HFFc6 (cell line): ENCODE results near the gene NR3C1. TPM values are rescaled to one million over a fixed set of nuclear protein-coding genes. Genes with fewer than 3 reads are reported as not detected.
A peak's percentile ranks its signal among the peaks of the same experiment; 100 is the strongest.

Experiments used
- DNase-seq: peaks from one replicate; pipeline ENCODE4 v3.0.0-alpha.2; 2018
- H3K27ac Mint-ChIP-seq: 2 replicates; pipeline ENCODE4 v1.8.0; 2020; ENCODE audit warnings: mild to moderate bottlenecking, mixed read lengths
- H3K27me3 Mint-ChIP-seq: 2 replicates; pipeline ENCODE4 v1.8.0; 2021; ENCODE audit warnings: mild to moderate bottlenecking, moderate library complexity, mixed read lengths; ENCODE audit not compliant: insufficient read depth
- H3K36me3 Mint-ChIP-seq: 2 replicates; pipeline ENCODE4 v1.8.0; 2021; ENCODE audit warnings: low read depth, mixed read lengths
- H3K4me1 Mint-ChIP-seq: 2 replicates; pipeline ENCODE4 v1.8.0; 2020; ENCODE audit warnings: low read depth, mixed read lengths
- H3K4me3 Mint-ChIP-seq: 2 replicates; pipeline ENCODE4 v1.8.0; 2020; ENCODE audit warnings: mild to moderate bottlenecking, moderate library complexity, mixed read lengths
- H3K9me3 Mint-ChIP-seq: 2 replicates; pipeline ENCODE4 v1.8.0; 2020; ENCODE audit warnings: mild to moderate bottlenecking, mixed read lengths
- total RNA-seq, 6 experiments: library from RNA; stranded (reverse); fragmentation: NEBNext Ultra II Directional; extraction: Animal tissue kit (Norgen Biotek cat#: 25700); gene quantifications; 2 replicates in 1 of 6; 3 replicates in 5 of 6; pipeline ENCODE4 v1.2.3, GENCODE V29; 2021
- TF ChIP-seq, protein P1 (sequence below): fragments of 200-600 bp; sonication (generic); IDR thresholded peaks from 2 replicates; pipeline ENCODE4 v1.5.0; 2021; ENCODE audit warnings: antibody characterized with exemption, mild to moderate bottlenecking

Gene NR3C1
- total RNA-seq, 6 experiments from 2014 or later, result 61.6 to 86.9 (median 71.5) TPM

DNA sequence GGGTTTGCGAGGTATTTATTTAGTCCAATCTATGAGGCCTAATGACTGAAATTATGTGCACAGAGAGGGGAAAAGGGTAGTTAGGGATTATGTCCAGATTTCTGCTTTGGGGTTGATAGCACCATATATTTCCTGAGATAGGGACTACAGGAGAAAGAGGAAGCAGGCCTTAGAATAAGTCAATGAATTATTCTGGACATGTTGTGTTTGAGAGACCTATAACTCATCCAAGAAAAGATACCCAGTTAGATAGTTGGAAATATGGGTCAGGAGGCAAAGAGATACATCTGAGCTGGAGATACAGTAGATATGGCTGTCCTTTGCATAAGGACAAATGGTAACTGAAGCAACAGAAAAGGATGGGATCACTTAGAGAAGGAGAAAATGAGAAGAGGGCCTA, 53.1 kb downstream of the NR3C1 start:
- DNase-seq, result no peak
- Mint-ChIP-seq H3K9me3 (no peaks in the 10 kb centered on the region), H3K4me3 (no peak overlapping the region), H3K36me3 (peaks cover 15% of the 10 kb centered on the region), H3K27me3 (no peaks in the 10 kb centered on the region), H3K27ac (no peak overlapping the region), H3K4me1 (peaks cover 35% of the 10 kb centered on the region)
- TF ChIP-seq, protein P1, sequence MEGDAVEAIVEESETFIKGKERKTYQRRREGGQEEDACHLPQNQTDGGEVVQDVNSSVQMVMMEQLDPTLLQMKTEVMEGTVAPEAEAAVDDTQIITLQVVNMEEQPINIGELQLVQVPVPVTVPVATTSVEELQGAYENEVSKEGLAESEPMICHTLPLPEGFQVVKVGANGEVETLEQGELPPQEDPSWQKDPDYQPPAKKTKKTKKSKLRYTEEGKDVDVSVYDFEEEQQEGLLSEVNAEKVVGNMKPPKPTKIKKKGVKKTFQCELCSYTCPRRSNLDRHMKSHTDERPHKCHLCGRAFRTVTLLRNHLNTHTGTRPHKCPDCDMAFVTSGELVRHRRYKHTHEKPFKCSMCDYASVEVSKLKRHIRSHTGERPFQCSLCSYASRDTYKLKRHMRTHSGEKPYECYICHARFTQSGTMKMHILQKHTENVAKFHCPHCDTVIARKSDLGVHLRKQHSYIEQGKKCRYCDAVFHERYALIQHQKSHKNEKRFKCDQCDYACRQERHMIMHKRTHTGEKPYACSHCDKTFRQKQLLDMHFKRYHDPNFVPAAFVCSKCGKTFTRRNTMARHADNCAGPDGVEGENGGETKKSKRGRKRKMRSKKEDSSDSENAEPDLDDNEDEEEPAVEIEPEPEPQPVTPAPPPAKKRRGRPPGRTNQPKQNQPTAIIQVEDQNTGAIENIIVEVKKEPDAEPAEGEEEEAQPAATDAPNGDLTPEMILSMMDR, result no peak

DNA sequence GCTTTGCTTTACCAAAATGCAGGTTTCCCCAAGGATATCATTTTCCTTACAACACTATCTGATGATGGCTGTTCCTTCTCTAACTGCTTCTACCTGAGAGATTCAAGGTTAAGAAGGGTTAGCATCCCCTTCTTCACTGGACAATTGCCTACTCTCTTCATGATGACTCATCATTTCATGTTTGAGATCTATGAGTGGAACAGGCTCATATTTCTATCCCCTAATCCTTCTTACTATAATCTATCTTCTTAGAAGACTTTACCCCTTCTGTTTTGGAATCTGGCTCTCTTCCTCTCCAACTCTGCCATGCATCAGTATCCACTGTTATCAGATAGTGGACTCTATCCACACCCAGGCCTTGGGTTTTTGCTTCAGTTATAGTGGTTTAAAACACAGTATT, 54.3 kb downstream of the NR3C1 start:
- Mint-ChIP-seq H3K27me3 (no peaks in the 10 kb centered on the region), H3K9me3 (no peaks in the 10 kb centered on the region), H3K36me3 (peaks cover 13% of the 10 kb centered on the region), H3K4me1 (peaks cover 25% of the 10 kb centered on the region), H3K4me3 (no peak overlapping the region), H3K27ac (no peak overlapping the region)
- TF ChIP-seq, protein P1, result no peak
- DNase-seq, result no peak

DNA sequence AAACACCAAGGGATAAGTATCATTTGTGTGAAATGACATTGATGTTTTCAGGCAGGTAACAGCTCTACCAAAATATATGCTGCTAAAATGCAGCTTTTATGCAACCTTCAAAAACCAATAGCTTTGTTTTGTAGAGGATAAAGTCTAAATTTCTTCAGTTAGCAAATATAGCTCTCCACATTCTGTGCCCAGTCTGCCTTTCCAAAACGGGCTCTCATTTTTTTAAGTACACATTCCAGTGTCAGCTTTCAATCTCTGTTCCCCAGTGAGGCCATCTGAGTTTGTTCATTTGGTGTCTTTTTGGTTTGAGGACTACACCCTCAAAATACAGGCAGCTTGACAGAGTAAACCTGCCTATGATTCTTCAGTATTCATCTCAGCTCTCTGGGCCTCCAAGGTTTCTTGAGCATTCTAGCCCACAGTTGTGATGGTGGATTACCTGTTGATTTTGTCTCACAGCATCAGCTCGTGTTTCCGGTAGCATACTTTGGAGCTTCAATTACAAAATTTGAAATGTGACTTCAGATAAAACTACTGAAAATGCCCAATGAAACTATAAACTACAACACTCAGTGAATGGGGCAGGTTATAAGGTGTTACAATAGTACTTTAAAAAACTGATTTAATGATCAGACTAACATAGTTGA, 55.7 kb downstream of the NR3C1 start:
- TF ChIP-seq, protein P1, result no peak
- Mint-ChIP-seq H3K36me3 (peaks cover 2% of the 10 kb centered on the region), H3K4me3 (no peak overlapping the region), H3K27me3 (no peaks in the 10 kb centered on the region), H3K27ac (peak overlapping the region; percentile 17; the same call in 1 of the 2 replicates), H3K4me1 (peaks cover 18% of the 10 kb centered on the region), H3K9me3 (no peaks in the 10 kb centered on the region)
- no peak for DNase-seq

DNA sequence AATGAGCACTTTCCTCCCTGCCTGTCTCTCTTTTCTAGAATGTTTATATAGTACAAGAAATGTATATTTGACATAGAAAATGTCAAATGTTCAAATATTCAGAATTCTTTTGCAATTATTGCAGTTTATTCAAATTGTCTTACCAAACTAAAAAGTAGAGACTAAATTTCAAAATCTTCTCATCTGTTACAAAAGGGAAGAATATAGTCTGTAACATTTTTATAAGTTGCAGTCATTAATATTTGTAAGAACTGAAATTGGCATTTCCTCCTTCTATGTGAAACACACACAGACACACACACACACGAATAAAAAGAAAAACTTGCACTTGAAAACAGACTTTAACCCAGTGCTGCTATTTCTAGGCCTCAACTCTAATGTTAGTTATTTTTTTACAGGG, 56.4 kb downstream of the NR3C1 start:
- no peaks in the 10 kb centered on the region; the same call in 1 of the 2 replicates for H3K27me3 Mint-ChIP-seq
- peaks cover 22% of the 10 kb centered on the region for H3K4me1 Mint-ChIP-seq
- H3K9me3 Mint-ChIP-seq, result no peaks in the 10 kb centered on the region
- no peak for DNase-seq
- H3K4me3 Mint-ChIP-seq, result no peak overlapping the region
- peaks cover 9% of the 10 kb centered on the region for H3K36me3 Mint-ChIP-seq
- TF ChIP-seq, protein P1, result no peak
- H3K27ac Mint-ChIP-seq, result peak overlapping the region; percentile 27; the same call in 1 of the 2 replicates

DNA sequence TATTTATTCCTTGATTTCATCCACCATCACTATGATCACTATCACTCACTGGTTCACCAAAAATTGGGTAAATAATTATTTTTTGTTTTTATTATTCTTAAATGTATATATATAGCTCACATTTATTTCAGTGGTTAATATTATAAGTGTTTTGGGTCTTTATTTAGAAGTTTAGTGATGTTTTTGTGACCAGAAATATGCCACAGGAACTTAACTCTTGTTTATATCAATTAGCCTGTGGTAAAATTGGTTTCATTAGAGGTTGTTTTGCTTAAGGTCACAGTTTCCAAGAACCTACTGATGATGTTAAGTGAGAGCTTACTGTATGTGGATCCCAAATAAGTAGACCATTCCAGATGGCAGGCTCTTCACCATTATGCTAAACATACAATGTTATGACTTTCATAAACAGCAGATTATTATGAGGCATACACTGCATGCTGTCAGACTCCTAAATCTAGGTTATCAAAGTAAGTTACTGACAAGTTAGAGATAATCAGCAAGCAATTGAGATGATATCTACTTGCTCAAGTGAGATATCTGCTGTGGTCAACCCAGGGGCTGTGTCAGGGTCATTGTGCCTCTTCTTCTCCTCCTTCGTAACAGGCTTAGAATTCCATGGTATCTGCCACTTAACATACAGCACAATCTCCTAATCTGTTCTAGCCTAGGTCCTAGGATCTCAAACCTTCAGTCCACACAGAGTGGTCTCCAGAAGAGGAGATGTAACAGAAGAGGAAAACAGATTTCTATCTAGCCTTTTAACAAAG, 57.6 kb downstream of the NR3C1 start:
- Mint-ChIP-seq H3K4me1 (peaks cover 34% of the 10 kb centered on the region), H3K36me3 (peaks cover 14% of the 10 kb centered on the region), H3K4me3 (no peak overlapping the region), H3K27me3 (no peaks in the 10 kb centered on the region; the same call in 1 of the 2 replicates), H3K9me3 (no peaks in the 10 kb centered on the region), H3K27ac (no peak overlapping the region)
- no peak for DNase-seq
- TF ChIP-seq, protein P1, result no peak
